Mammary epithelial cell (primary cell): ENCODE measurements around the gene DCN.

Source experiments
- EZH2 ChIP-seq: IDR thresholded peaks from 2 replicates; pipeline ENCODE4 v1.6.1; 2012; ENCODE audit warnings: low read length, inconsistent platforms, borderline replicate concordance
- TF ChIP-seq, protein P1 (sequence below), 2 donors: IDR thresholded peaks in 1 of 2; conservative IDR thresholded peaks in 1 of 2; 2 replicates each; pipeline ENCODE4 v1.5.1; 2011 to 2012; ENCODE audit warnings: inconsistent platforms in 2 of 2, low read length in 2 of 2, mild to moderate bottlenecking in 2 of 2, control low read depth in 1 of 2, low read depth in 1 of 2; ENCODE audit not compliant: insufficient read depth in 1 of 2; ENCODE audit errors: extremely low read depth in 1 of 2

DNA sequence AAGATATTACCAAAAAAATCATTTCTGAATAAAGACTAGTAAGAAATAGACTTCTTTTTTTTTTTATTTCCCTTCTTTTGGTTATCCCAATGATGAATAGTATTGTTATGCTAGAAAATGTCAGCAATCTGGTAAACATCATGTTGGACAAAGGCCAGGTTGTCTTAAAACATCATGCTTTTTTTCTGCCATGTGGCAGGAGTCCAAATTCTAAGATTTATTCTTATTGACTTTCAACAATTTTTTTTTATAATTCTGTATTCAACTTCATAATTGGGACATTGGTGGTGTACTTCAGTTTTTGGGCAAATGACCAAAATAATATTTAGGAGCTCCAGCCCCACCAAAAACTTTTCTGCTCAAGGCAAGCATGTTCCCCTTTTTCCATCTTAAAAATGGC is 10.5 kb downstream of the DCN start:
- TF ChIP-seq, protein P1, sequence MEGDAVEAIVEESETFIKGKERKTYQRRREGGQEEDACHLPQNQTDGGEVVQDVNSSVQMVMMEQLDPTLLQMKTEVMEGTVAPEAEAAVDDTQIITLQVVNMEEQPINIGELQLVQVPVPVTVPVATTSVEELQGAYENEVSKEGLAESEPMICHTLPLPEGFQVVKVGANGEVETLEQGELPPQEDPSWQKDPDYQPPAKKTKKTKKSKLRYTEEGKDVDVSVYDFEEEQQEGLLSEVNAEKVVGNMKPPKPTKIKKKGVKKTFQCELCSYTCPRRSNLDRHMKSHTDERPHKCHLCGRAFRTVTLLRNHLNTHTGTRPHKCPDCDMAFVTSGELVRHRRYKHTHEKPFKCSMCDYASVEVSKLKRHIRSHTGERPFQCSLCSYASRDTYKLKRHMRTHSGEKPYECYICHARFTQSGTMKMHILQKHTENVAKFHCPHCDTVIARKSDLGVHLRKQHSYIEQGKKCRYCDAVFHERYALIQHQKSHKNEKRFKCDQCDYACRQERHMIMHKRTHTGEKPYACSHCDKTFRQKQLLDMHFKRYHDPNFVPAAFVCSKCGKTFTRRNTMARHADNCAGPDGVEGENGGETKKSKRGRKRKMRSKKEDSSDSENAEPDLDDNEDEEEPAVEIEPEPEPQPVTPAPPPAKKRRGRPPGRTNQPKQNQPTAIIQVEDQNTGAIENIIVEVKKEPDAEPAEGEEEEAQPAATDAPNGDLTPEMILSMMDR (conservative IDR thresholded peaks at IDR 0.05 in 1 of 2, IDR thresholded peaks at IDR 0.05 in 1 of 2; ENCODE audit: extremely low read depth in 1 of 2, insufficient read depth in 1 of 2, low read depth in 1 of 2, low read length in 2 of 2), result no peak
- no peak for TF ChIP-seq EZH2
